ENCODE results near the gene CIB2. TPM values are rescaled to one million over a fixed set of nuclear protein-coding genes. Genes with fewer than 3 reads are reported as not detected.
"Not testable (repeated sequence)": the region's sequence is repeated elsewhere in the genome, so short reads cannot be mapped to it uniquely, and the experiment has no call there.

CIB2 gene
- total and polyA plus RNA-seq, 2 donors = 6.9 to 11.4 TPM

DNA sequence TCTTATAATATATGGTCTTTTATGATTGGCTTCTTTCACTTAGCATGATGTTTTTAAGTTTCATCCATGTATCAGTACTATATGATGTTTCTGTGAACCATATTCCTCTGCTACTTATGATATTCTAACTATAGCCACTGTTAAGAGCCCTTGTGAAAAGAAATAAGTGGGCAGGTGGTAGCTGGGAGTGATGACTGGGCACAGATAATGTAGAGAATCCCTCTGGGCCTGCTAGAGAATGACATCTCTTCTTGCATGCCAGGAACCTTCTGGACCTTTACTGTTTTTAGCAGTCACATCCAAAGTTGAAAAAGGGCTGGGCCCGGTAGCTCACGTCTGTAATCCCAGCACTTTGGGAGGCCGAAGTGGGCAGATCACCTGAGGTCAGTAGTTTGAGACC lies 28.1 kb upstream of the CIB2 start:
- Histone ChIP-seq H3K36me3 (ENCODE audit: insufficient read depth) (peaks cover 3% of the 10 kb centered on the region), H3K4me1 (ENCODE audit: insufficient read depth) (no peaks in the 10 kb centered on the region), H3K27ac (ENCODE audit: low read depth) (no peak overlapping the region), H3K4me3 (ENCODE audit: low read depth, low read length) (no peak overlapping the region)
- 97% methylated on average over 3 of the region's 3 CpGs for WGBS
- DNase-seq (ENCODE audit: extremely low spot score) = no peak

GRCh38 chr15:78157203-78157602 lies 26.0 kb upstream of the CIB2 start:
- Histone ChIP-seq H3K27ac (ENCODE audit: low read depth) (no peak overlapping the region), H3K4me1 (ENCODE audit: insufficient read depth) (no peaks in the 10 kb centered on the region)

DNA sequence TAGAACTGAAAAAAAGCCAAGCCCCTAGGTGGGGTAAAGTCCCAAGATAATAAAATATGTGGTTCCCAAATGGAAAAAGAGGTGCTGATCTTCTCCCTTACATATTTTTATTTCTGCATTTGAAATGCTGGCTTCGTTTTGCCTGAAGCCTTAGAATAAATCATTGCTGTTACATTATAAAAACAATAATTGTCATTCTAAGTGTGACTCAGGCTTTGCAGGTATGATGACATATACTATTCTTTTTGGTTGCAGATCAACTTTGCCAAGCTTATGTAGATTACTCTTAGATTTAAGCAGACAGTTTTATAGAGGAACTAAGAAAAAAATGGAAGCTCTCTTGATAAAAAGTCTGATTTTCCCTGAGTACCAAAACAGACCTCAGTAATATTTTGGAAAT lies 25.4 kb upstream of the CIB2 start:
- 66% methylated on average over 1 of the region's 1 CpG for WGBS
- Histone ChIP-seq H3K4me1 (ENCODE audit: insufficient read depth) (no peaks in the 10 kb centered on the region), H3K36me3 (ENCODE audit: insufficient read depth) (peaks cover 3% of the 10 kb centered on the region), H3K27ac (ENCODE audit: low read depth) (no peak overlapping the region), H3K4me3 (ENCODE audit: low read depth, low read length) (no peak overlapping the region)
- DNase-seq (ENCODE audit: extremely low spot score) = no peak

More at GRCh38 chr15:78157203-78157602, 26.0 kb upstream of the CIB2 start:
- Histone ChIP-seq H3K36me3 (ENCODE audit: insufficient read depth) (peaks cover 3% of the 10 kb centered on the region), H3K4me3 (ENCODE audit: low read depth, low read length) (no peak overlapping the region)
- DNase-seq (ENCODE audit: extremely low spot score) = no peak
- 44% methylated on average over 2 of the region's 2 CpGs for WGBS

GRCh38 chr15:78155355-78155939 lies 24.2 kb upstream of the CIB2 start:
- peaks cover 2% of the 10 kb centered on the region for H3K36me3 ChIP-seq (ENCODE audit: insufficient read depth)
- H3K4me1 ChIP-seq (ENCODE audit: insufficient read depth) = no peaks in the 10 kb centered on the region
- no peak overlapping the region for H3K4me3 ChIP-seq (ENCODE audit: low read depth, low read length)
- no peak overlapping the region for H3K27ac ChIP-seq (ENCODE audit: low read depth)
- 68% methylated on average over 4 of the region's 4 CpGs for WGBS
- no peak for DNase-seq (ENCODE audit: extremely low spot score)

GRCh38 chr15:78154955-78155354 lies 23.7 kb upstream of the CIB2 start:
- H3K27ac ChIP-seq (ENCODE audit: low read depth) = no peak overlapping the region
- DNase-seq (ENCODE audit: extremely low spot score) = no peak
- 70% methylated on average over 3 of the region's 3 CpGs for WGBS
- peaks cover under 1% of the 10 kb centered on the region for H3K36me3 ChIP-seq (ENCODE audit: insufficient read depth)
- no peak overlapping the region for H3K4me3 ChIP-seq (ENCODE audit: low read depth, low read length)
- no peaks in the 10 kb centered on the region for H3K4me1 ChIP-seq (ENCODE audit: insufficient read depth)

DNA sequence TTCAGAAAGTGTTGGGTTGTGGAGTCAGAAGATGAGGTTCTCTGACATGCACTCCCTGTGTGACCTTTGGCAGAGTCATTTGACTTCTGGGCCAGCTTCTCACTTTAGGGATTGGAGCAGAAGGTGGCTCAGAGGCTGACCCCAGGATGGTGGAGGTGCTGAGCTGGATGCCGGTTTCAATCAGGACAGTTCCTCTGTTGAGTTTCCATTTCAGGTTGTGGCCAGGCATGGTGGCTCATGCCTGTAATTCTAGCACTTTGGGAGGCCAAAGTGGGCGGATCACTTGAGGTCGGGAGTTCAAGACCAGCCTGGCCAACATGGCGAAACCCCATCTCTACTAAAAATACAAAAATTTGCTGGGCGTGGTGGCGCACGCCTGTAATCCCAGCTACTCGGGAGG lies 19.8 kb upstream of the CIB2 start:
- WGBS = 96% methylated on average over 8 of the region's 8 CpGs
- not testable (repeated sequence) for DNase-seq (ENCODE audit: extremely low spot score)

DNA sequence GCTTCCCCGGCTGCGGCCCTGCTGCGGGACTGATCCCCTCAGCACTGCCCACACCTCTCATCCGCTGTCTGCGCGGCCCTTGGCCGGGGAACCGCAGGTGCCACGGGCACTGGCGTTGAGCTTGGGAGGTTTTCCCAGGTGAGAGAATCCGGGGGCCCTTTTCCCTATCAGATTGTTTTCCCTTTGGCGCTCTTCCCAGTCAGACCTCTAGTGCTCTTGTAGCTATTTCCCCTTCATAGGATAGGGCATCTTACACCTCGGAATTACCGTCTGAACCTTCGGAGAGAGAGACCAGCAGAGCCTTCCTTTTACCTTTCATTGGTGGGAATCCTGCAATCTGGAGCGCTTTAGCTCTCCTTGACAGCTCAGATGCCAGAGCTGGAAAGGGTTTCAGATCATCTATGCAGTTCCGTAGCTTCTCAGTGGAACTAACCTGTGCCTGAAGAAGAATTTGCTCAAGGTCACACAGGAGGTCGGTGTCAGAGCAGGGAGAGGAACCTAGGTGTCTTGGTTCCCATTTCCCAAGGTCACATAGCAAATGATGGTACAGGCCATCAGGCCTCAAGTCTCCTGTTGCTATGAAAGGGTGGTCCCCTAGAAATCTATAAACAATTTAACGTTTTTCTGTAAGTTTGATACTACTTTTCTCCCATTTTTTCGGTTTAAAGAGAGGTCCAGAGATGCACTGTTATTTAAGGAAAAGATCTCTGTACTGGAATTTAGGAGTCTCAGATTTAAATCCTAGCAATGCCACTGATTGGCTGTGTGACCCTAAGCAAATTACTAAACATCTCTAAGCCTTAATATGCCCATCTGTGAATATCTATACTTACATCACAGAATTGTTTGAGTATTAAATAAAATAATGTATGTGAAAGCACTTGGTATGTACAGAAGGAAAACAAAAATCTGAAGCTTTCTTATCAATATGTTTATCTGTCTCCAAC lies 18.8 kb upstream of the CIB2 start:
- H3K27ac ChIP-seq (ENCODE audit: low read depth) = no peak overlapping the region
- 12% methylated on average over 20 of the region's 20 CpGs for WGBS
- no peaks in the 10 kb centered on the region for H3K4me1 ChIP-seq (ENCODE audit: insufficient read depth)
- no peak for DNase-seq (ENCODE audit: extremely low spot score)
- H3K36me3 ChIP-seq (ENCODE audit: insufficient read depth) = no peaks in the 10 kb centered on the region
- H3K4me3 ChIP-seq (ENCODE audit: low read depth, low read length) = peak overlapping the region; percentile 81

More for the DNA sequence above, 19.8 kb upstream of the CIB2 start:
- not testable (repeated sequence) for H3K4me1 ChIP-seq (ENCODE audit: insufficient read depth); H3K4me3 ChIP-seq (ENCODE audit: low read depth, low read length); H3K36me3 ChIP-seq (ENCODE audit: insufficient read depth); H3K27ac ChIP-seq (ENCODE audit: low read depth)

- H3K4me1 ChIP-seq (ENCODE audit: insufficient read depth) = no peaks in the 10 kb centered on the region
- peak within 1 kb of the TSS; percentile 81 for H3K4me3 ChIP-seq (ENCODE audit: low read depth, low read length)
- under 1% methylated on average over 79 of the region's 79 CpGs for WGBS
- no peaks in the 10 kb centered on the region for H3K36me3 ChIP-seq (ENCODE audit: insufficient read depth)
- no peak within 1 kb of the TSS for H3K27ac ChIP-seq (ENCODE audit: low read depth)
- peak; percentile 94 for DNase-seq (ENCODE audit: extremely low spot score)
Measured at GRCh38 chr15:78149068-78149804, 18.0 kb upstream of the CIB2 start, which contains the start of gene IDH3A. TSS of gene IDH3A (plus strand) at chr15:78149362. CDS start at chr15:78149404, 42 bp downstream.

GRCh38 chr15:78148392-78149067 lies 17.3 kb upstream of the CIB2 start:
- DNase-seq (ENCODE audit: extremely low spot score) = no peak
- Histone ChIP-seq H3K4me3 (ENCODE audit: low read depth, low read length) (peak overlapping the region; percentile 36), H3K4me1 (ENCODE audit: insufficient read depth) (no peaks in the 10 kb centered on the region), H3K36me3 (ENCODE audit: insufficient read depth) (no peaks in the 10 kb centered on the region), H3K27ac (ENCODE audit: low read depth) (no peak overlapping the region)
- 12% methylated on average over 14 of the region's 14 CpGs for WGBS

GRCh38 chr15:78147566-78147965 lies 16.3 kb upstream of the CIB2 start:
- no peak for DNase-seq (ENCODE audit: extremely low spot score)
- WGBS = 79% methylated on average over 6 of the region's 6 CpGs
- Histone ChIP-seq H3K4me3 (ENCODE audit: low read depth, low read length) (no peak overlapping the region), H3K27ac (ENCODE audit: low read depth) (no peak overlapping the region), H3K4me1 (ENCODE audit: insufficient read depth) (no peaks in the 10 kb centered on the region), H3K36me3 (ENCODE audit: insufficient read depth) (no peaks in the 10 kb centered on the region)

DNA sequence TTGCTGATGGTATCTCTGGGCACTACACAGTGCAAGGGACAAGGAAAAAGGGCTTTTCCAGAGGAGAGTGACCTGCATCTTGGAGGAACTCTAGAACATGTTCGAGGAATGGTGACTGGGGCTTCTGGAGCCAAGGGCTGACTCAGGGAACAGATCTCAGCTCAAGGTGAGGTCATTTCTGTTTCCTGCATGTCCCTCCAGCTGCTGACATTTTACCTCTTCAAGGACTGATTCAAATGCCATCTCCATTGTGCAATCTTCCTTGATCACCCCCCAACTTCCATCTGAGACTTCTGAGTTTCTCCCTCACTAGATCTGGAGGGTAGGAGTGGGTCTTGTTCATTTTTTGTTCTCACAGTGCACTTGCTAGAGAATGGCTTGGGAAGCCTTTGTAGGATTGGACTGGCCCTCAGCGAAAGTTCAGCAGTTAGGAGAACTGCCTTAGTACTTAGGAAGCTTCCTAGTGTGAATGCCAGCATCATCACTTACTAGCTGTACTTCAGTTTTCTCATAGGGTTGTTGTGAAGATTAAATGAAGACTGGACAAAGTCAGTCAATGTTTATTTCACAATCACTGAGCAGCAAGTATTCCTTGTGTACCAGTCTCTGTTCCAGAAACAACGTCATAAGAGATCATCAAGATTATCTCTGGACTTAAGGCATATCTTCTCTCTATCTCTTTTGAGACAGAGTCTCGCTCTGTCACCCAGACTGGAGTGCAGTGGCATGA lies 15.3 kb upstream of the CIB2 start:
- DNase-seq (ENCODE audit: extremely low spot score) = no peak
- no peak overlapping the region for H3K4me3 ChIP-seq (ENCODE audit: low read depth, low read length)
- 84% methylated on average over 4 of the region's 4 CpGs for WGBS
- H3K27ac ChIP-seq (ENCODE audit: low read depth) = no peak overlapping the region
- H3K4me1 ChIP-seq (ENCODE audit: insufficient read depth) = no peaks in the 10 kb centered on the region
- H3K36me3 ChIP-seq (ENCODE audit: insufficient read depth) = no peaks in the 10 kb centered on the region

GRCh38 chr15:78142332-78142731 lies 11.1 kb upstream of the CIB2 start:
- no peak for DNase-seq (ENCODE audit: extremely low spot score)
- Histone ChIP-seq H3K4me3 (ENCODE audit: low read depth, low read length) (no peak overlapping the region), H3K27ac (ENCODE audit: low read depth) (no peak overlapping the region), H3K4me1 (ENCODE audit: insufficient read depth) (no peaks in the 10 kb centered on the region), H3K36me3 (ENCODE audit: insufficient read depth) (no peaks in the 10 kb centered on the region)
- WGBS = 92% methylated on average over 3 of the region's 3 CpGs

- no peak overlapping the region for H3K27ac ChIP-seq (ENCODE audit: low read depth)
- H3K4me1 ChIP-seq (ENCODE audit: insufficient read depth) = no peaks in the 10 kb centered on the region
- no peak overlapping the region for H3K4me3 ChIP-seq (ENCODE audit: low read depth, low read length)
- no peak for DNase-seq (ENCODE audit: extremely low spot score)
- H3K36me3 ChIP-seq (ENCODE audit: insufficient read depth) = no peaks in the 10 kb centered on the region
Measured at GRCh38 chr15:78140292-78140691, 9.0 kb upstream of the CIB2 start.

Data from urinary bladder (tissue), 4 donors.